ENCODE results near the gene PDE7B.

DNA sequence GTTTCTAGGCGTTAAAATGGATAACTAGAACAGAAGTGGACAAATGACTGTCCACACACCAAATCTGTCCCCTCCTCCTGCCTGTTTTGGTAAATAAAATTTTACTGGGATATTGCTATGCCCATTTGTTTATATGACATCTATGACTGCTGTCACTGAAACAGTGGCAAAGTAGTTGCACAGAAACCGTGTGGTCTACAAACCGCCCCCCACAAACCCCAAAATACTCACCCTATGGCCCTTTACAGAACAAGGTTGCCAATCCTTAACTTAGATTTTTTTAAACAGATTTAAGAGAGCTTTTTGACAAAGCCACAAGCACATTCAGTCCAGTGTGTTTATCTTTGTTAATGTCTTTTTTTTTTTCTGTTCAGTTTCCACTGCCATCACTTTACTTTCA lies 260.8 kb downstream of the PDE7B start:
- TF ChIP-seq, protein P1, sequence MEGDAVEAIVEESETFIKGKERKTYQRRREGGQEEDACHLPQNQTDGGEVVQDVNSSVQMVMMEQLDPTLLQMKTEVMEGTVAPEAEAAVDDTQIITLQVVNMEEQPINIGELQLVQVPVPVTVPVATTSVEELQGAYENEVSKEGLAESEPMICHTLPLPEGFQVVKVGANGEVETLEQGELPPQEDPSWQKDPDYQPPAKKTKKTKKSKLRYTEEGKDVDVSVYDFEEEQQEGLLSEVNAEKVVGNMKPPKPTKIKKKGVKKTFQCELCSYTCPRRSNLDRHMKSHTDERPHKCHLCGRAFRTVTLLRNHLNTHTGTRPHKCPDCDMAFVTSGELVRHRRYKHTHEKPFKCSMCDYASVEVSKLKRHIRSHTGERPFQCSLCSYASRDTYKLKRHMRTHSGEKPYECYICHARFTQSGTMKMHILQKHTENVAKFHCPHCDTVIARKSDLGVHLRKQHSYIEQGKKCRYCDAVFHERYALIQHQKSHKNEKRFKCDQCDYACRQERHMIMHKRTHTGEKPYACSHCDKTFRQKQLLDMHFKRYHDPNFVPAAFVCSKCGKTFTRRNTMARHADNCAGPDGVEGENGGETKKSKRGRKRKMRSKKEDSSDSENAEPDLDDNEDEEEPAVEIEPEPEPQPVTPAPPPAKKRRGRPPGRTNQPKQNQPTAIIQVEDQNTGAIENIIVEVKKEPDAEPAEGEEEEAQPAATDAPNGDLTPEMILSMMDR (conservative IDR thresholded peaks at IDR 0.05; ENCODE audit: low read length): no peak
- TF ChIP-seq EZH2phosphoT487 (IDR thresholded peaks at IDR 0.05; ENCODE audit: borderline replicate concordance): no peak
